A673 (cell line): ENCODE measurements around the gene COBL. TPM values are rescaled to one million over a fixed set of nuclear protein-coding genes. Genes with fewer than 3 reads are reported as not detected.

ENCODE experiments used
- BruUV-seq: library from RNA; stranded (reverse); fragments of 400-500 nt; replicated peaks from 2 replicates; lab custom pipeline; 2021; lab: Mats Ljungman, UMichigan
- CTCF ChIA-PET: fragments of 300-600 bp; sonication (Branson Sonifier 250); formaldehyde crosslinking; loops from one replicate; lab custom pipeline; 2022; ENCODE audit warnings: antibody characterized with exemption; lab: Charles Lee
- POLR2A ChIA-PET: fragments of 300-600 bp; sonication (Branson Sonifier 250); formaldehyde crosslinking; loops from one replicate; lab custom pipeline; 2022; ENCODE audit warnings: antibody characterized with exemption; ENCODE audit not compliant: low non-redundant PET; lab: Charles Lee
- DNase-seq: peaks from one replicate; pipeline ENCODE4 v3.0.0-alpha.2; 2015; ENCODE audit warnings: low spot score
- H3K27ac ChIP-seq: fragments of 200-600 bp; sonication (generic); 2 replicates; pipeline ENCODE4 v1.5.1; 2016; ENCODE audit warnings: mixed run types, low read depth, mild to moderate bottlenecking, mixed read lengths, antibody characterized with exemption, low read length; ENCODE audit not compliant: poor library complexity, severe bottlenecking
- H3K27me3 ChIP-seq: fragments of 200-600 bp; sonication (generic); replicated peaks from 2 replicates; pipeline ENCODE4 v1.6.1; 2017; ENCODE audit warnings: mixed run types, low read depth, mild to moderate bottlenecking, mixed read lengths, antibody characterized with exemption, low read length; ENCODE audit not compliant: insufficient read depth, poor library complexity
- H3K36me3 ChIP-seq: fragments of 200-600 bp; sonication (generic); 2 replicates; pipeline ENCODE4 v1.6.1; 2016; ENCODE audit warnings: mixed run types, mild to moderate bottlenecking, mixed read lengths, antibody characterized with exemption, low read length; ENCODE audit not compliant: insufficient read depth, poor library complexity, severe bottlenecking
- H3K4me1 ChIP-seq: fragments of 200-600 bp; sonication (generic); 2 replicates; pipeline ENCODE4 v1.6.1; 2017; ENCODE audit warnings: mixed run types, mild to moderate bottlenecking, mixed read lengths, antibody characterized with exemption, low read length; ENCODE audit not compliant: insufficient read depth, poor library complexity, severe bottlenecking
- H3K4me3 ChIP-seq: fragments of 200-600 bp; sonication (generic); 2 replicates; pipeline ENCODE4 v1.5.1; 2016; ENCODE audit warnings: low read depth, mixed run types, mild to moderate bottlenecking, mixed read lengths, low read length; ENCODE audit not compliant: poor library complexity, severe bottlenecking
- H3K9me3 ChIP-seq: fragments of 200-600 bp; sonication (generic); 2 replicates; pipeline ENCODE4 v1.6.1; 2016; ENCODE audit warnings: mixed run types, low read depth, mild to moderate bottlenecking, mixed read lengths, antibody characterized with exemption, low read length; ENCODE audit not compliant: poor library complexity, severe bottlenecking
- CTCF ChIP-seq: fragments of 300-800, 200-600 bp; sonication (generic); conservative IDR thresholded peaks from 2 replicates; pipeline ENCODE4 v1.5.1; 2017; ENCODE audit warnings: low read depth, mild to moderate bottlenecking, antibody characterized with exemption, low read length, moderate library complexity, mixed read lengths
- EZH2 ChIP-seq: fragments of 200-600 bp; sonication (generic); IDR thresholded peaks from 2 replicates; pipeline ENCODE4 v1.6.1; 2017; ENCODE audit warnings: borderline replicate concordance, low read depth, mild to moderate bottlenecking, mixed read lengths, antibody characterized with exemption, low read length; ENCODE audit not compliant: poor library complexity, severe bottlenecking
- intact Hi-C: fragments of 100-400 bp; cut with micrococcal nuclease; formaldehyde crosslinking; loops from one replicate; pipeline ENCODE4 v1.10.0; 2022; ENCODE audit not compliant: unreplicated experiment
- total RNA-seq: library from RNA; stranded (reverse); gene quantifications from 2 replicates; pipeline ENCODE4 v1.2.3, GENCODE V29; 2021

Gene COBL
- total RNA-seq, 1 experiment from 2014 or later: not detected

- no peaks in the 10 kb centered on the region for H3K36me3 ChIP-seq
- intact Hi-C loops: no loop called here
- no peaks in the 10 kb centered on the region for H3K27me3 ChIP-seq
- ChIA-PET POLR2A (no interaction called here), CTCF (no interaction called here)
- H3K4me1 ChIP-seq: no peaks in the 10 kb centered on the region
- no peaks in the 10 kb centered on the region for H3K9me3 ChIP-seq
- H3K4me3 ChIP-seq: no peak overlapping the region
- H3K27ac ChIP-seq: no peak overlapping the region
- BruUV-seq: no TSS peak
- no peak for DNase-seq
- TF ChIP-seq CTCF (no peak), EZH2 (no peak)
These were observed 183.9 kb downstream of the COBL start for GRCh38 chr7:51132661-51133060.

- Histone ChIP-seq H3K27me3 (no peaks in the 10 kb centered on the region), H3K4me3 (no peak overlapping the region), H3K4me1 (no peaks in the 10 kb centered on the region), H3K36me3 (no peaks in the 10 kb centered on the region), H3K9me3 (no peaks in the 10 kb centered on the region), H3K27ac (no peak overlapping the region)
- no TSS peak for BruUV-seq
- DNase-seq: no peak
- intact Hi-C loops: no loop called here
- TF ChIP-seq EZH2 (no peak), CTCF (no peak)
- ChIA-PET CTCF (no interaction called here), POLR2A (no interaction called here)
These were observed 186.8 kb downstream of the COBL start for GRCh38 chr7:51129527-51130472.

GRCh38 chr7:51128545-51129435 is 187.8 kb downstream of the COBL start:
- H3K27me3 ChIP-seq: no peaks in the 10 kb centered on the region
- no peaks in the 10 kb centered on the region for H3K36me3 ChIP-seq
- TF ChIP-seq CTCF (no peak), EZH2 (no peak)
- H3K4me1 ChIP-seq: no peaks in the 10 kb centered on the region
- H3K9me3 ChIP-seq: no peaks in the 10 kb centered on the region
- CTCF ChIA-PET: interaction anchor here (0.6 kb wide), 1 partner anchor 24 kb away, joined by 5 read pairs; no protein-coding TSS in a partner anchor
- no peak overlapping the region for H3K4me3 ChIP-seq
- POLR2A ChIA-PET: no interaction called here
- no TSS peak for BruUV-seq
- no peak overlapping the region for H3K27ac ChIP-seq
- no peak for DNase-seq
- intact Hi-C loops: no loop called here
